22Rv1 (cell line): ENCODE measurements around the gene OIP5.

Source experiments
- ZFX ChIP-seq: fragments of 450-650 bp; IDR thresholded peaks from 2 replicates; pipeline ENCODE4 v1.6.1; 2017; ENCODE audit warnings: antibody characterized with exemption, borderline replicate concordance
- TF ChIP-seq, protein P1 (sequence below): fragments of 450-650 bp; IDR thresholded peaks from 2 replicates; pipeline ENCODE4 v1.5.1; 2017; ENCODE audit warnings: mild to moderate bottlenecking

DNA sequence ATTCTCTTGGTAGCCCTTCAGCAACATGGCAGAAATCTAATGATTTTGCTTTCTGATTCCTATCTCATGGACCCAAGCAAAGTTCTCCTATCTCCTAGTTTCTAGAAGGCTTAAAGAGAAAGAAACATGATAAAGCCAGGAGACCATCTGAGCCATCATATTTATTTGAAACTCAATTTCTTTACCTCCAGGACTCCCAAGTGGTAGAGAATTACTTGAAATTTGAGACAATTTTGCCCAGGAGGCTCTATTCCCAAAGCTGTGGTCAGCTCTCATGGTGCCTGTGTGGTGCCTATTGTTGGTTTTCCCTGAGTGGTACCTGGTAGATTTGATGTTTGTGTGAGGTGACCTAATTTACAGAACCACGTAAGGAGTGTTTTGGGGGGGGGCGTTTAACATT is 62.5 kb downstream of the OIP5 start:
- TF ChIP-seq, protein P1, sequence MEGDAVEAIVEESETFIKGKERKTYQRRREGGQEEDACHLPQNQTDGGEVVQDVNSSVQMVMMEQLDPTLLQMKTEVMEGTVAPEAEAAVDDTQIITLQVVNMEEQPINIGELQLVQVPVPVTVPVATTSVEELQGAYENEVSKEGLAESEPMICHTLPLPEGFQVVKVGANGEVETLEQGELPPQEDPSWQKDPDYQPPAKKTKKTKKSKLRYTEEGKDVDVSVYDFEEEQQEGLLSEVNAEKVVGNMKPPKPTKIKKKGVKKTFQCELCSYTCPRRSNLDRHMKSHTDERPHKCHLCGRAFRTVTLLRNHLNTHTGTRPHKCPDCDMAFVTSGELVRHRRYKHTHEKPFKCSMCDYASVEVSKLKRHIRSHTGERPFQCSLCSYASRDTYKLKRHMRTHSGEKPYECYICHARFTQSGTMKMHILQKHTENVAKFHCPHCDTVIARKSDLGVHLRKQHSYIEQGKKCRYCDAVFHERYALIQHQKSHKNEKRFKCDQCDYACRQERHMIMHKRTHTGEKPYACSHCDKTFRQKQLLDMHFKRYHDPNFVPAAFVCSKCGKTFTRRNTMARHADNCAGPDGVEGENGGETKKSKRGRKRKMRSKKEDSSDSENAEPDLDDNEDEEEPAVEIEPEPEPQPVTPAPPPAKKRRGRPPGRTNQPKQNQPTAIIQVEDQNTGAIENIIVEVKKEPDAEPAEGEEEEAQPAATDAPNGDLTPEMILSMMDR = no peak
- no peak for TF ChIP-seq ZFX
